C4-2B (cell line): Measurements from ENCODE around the gene RRAD.

ENCODE experiments used
- CTCF ChIP-seq: fragments of 450-650 bp; conservative IDR thresholded peaks from 2 replicates; pipeline ENCODE4 v1.5.1; 2017; ENCODE audit warnings: mild to moderate bottlenecking
- ZFX ChIP-seq: fragments of 450-650 bp; IDR thresholded peaks from 2 replicates; pipeline ENCODE4 v1.6.1; 2017

GRCh38 chr16:66928702-66929388, 3.5 kb upstream of the RRAD start:
- TF ChIP-seq CTCF (no peak), ZFX (no peak)
